IPS-20b (cell line): Measurements from ENCODE around the gene FAM20B.

Source experiments
- H3K27ac ChIP-seq: one replicate; pipeline ENCODE4 v1.5.1; 2013; ENCODE audit warnings: low read length
- H3K27me3 ChIP-seq: 2 replicates; pipeline ENCODE4 v1.6.1; 2013; ENCODE audit warnings: mild to moderate bottlenecking, low read length, inconsistent platforms; ENCODE audit not compliant: insufficient read depth
- H3K36me3 ChIP-seq: 2 replicates; pipeline ENCODE4 v1.6.1; 2013; ENCODE audit warnings: low read depth, mild to moderate bottlenecking, inconsistent platforms, low read length, moderate library complexity; ENCODE audit not compliant: insufficient read depth
- H3K4me1 ChIP-seq: 2 replicates; pipeline ENCODE4 v1.6.1; 2013; ENCODE audit warnings: mild to moderate bottlenecking, control low read depth, inconsistent platforms, low read length, moderate library complexity; ENCODE audit not compliant: insufficient read depth
- H3K4me3 ChIP-seq: 2 replicates; pipeline ENCODE4 v1.5.1; 2013; ENCODE audit warnings: mild to moderate bottlenecking, low read length, inconsistent platforms
- H3K9ac ChIP-seq: 2 replicates; pipeline ENCODE4 v1.6.1; 2013; ENCODE audit warnings: low read depth, mild to moderate bottlenecking, inconsistent platforms, low read length, moderate library complexity
- H3K9me3 ChIP-seq: 2 replicates; pipeline ENCODE4 v1.6.1; 2013; ENCODE audit warnings: mild to moderate bottlenecking, low read depth, low read length, inconsistent platforms; ENCODE audit not compliant: insufficient read depth

FAM20B gene

DNA sequence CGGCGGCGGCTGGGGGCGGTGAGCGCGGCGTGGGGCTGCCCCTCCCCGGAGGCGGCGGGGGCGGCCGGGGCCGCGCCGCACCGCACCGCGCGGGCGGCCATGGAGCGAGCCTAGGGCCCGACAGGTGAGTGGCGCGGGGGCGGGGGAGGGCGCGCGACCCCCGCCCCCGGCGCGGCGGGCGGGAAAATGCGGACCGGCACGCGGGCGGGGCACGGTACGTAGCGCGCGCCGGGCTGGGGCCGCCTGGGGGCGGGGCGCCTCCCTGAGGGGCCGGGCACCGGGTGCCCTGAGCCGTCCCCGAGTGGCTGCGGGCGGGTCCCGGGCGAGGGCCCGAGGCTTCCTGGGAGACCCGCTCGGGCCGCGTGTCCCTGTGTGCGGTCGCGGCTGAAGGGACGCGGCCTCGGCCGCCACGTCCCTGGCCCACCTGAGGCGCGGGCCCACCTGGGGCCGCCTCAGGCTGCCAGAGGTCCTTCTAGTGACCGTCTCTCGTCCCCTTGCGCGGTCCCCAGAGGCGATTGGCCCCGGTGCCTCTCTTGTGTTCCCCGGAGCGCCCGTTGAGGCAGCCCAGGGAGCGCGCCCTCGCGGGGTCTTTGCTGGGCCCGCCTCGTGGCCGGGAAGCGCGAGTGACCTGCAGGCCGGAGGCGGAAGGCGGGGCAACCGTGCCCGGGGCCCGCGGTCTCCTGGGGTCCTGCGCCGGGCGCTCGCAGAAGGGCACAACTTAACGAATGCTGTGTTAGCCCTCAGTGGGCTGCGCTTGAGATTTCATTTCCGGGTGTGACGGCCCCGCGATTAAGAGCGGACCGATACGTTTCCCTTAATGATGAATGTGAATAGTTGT lies 500 bp downstream of the FAM20B start:
- Histone ChIP-seq H3K27ac (peak overlapping the region; percentile 22), H3K36me3 (no peaks in the 10 kb centered on the region), H3K4me3 (peak overlapping the region; percentile 91), H3K9me3 (no peaks in the 10 kb centered on the region), H3K9ac (peak overlapping the region; percentile 85), H3K27me3 (peaks cover 8% of the 10 kb centered on the region; the same call in 1 of the 2 replicates), H3K4me1 (peaks cover 27% of the 10 kb centered on the region)

- Histone ChIP-seq H3K27ac (peak overlapping the region; percentile 22), H3K4me1 (peaks cover 30% of the 10 kb centered on the region)
Observed at GRCh38 chr1:179026813-179027669, 1.3 kb downstream of the FAM20B start.

DNA sequence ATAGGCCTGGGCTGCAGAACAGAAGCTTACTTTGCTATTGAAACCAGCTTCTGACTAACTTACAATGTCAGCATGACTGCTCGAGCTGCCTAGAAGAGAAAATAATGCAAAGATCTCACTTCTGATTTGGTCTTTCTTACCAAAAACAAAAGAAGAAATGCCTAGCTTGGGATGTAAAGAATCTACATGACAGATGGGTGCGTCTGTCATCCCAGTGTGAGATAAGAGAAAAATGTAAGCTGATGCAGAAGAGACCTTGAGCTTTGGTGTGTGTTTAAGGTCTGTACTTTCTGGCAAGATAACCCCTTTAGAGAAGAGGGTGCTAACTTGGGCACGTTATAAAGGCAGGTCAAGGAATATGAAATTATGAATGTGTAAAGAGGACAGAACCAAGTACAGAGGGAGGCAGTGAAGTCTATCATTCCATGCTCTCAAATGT lies 3.6 kb downstream of the FAM20B start:
- H3K9ac ChIP-seq: no peak overlapping the region
- H3K27ac ChIP-seq: no peak overlapping the region
- H3K27me3 ChIP-seq: peaks cover 8% of the 10 kb centered on the region; the same call in 1 of the 2 replicates
- no peaks in the 10 kb centered on the region for H3K36me3 ChIP-seq
- peaks cover 36% of the 10 kb centered on the region for H3K4me1 ChIP-seq
- peak overlapping the region; percentile 30; the same call in 1 of the 2 replicates for H3K4me3 ChIP-seq
- H3K9me3 ChIP-seq: no peaks in the 10 kb centered on the region

More at GRCh38 chr1:179026813-179027669, 1.3 kb downstream of the FAM20B start:
- Histone ChIP-seq H3K36me3 (no peaks in the 10 kb centered on the region), H3K9me3 (no peaks in the 10 kb centered on the region), H3K4me3 (peak overlapping the region; percentile 91), H3K9ac (peak overlapping the region; percentile 85), H3K27me3 (peaks cover 8% of the 10 kb centered on the region; the same call in 1 of the 2 replicates)

DNA sequence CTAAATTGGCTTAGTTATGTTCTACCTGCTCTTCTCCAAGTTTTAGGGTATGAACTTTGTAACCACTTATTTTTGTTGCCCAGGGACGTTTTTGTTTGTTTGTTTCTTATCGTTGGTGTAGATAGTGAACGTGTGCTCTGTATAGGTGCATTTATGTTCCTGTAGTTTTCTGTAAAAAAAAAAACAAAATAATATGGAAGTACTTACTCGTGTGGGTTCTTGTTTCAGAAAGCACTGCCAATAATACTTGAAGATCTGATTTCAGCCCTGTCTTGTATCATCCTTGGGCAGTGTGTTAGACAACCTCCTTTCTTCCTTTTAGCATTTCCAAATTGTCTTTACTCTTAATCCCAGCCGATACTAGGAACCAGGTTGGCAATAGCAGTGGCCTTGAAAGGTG lies 4.4 kb downstream of the FAM20B start:
- no peak overlapping the region for H3K27ac ChIP-seq

GRCh38 chr1:179030683-179031082 lies 5.0 kb downstream of the FAM20B start:
- Histone ChIP-seq H3K27ac (no peak overlapping the region), H3K4me1 (peaks cover 44% of the 10 kb centered on the region), H3K4me3 (no peak overlapping the region), H3K9ac (no peak overlapping the region), H3K36me3 (no peaks in the 10 kb centered on the region), H3K27me3 (peaks cover 8% of the 10 kb centered on the region; the same call in 1 of the 2 replicates), H3K9me3 (no peaks in the 10 kb centered on the region)

More for the DNA sequence above, 4.4 kb downstream of the FAM20B start:
- Histone ChIP-seq H3K4me1 (peaks cover 43% of the 10 kb centered on the region), H3K27me3 (peaks cover 8% of the 10 kb centered on the region; the same call in 1 of the 2 replicates), H3K9ac (no peak overlapping the region), H3K9me3 (no peaks in the 10 kb centered on the region), H3K4me3 (no peak overlapping the region), H3K36me3 (no peaks in the 10 kb centered on the region)

DNA sequence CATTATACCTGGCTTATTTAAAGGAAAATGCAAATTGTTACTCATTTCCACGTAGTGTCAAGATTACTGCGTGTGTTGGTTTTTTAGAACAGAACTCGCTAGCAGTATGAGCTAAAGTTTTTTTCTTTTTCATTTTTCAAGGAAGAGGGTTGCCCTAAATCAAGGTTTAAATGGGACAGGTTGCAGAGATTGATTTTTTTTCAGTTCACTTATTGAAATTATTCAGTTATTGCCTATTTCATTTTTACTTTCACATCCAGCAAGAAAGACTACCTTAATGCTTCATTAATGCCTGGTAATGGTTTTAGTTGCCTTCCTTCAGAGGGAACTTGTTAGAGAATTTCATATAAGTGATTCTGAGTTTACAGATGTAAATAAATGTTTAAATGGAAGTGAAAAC lies 5.6 kb downstream of the FAM20B start:
- Histone ChIP-seq H3K4me3 (no peak overlapping the region), H3K27ac (no peak overlapping the region), H3K36me3 (no peaks in the 10 kb centered on the region), H3K27me3 (peaks cover 8% of the 10 kb centered on the region; the same call in 1 of the 2 replicates), H3K9ac (no peak overlapping the region), H3K4me1 (peaks cover 44% of the 10 kb centered on the region), H3K9me3 (no peaks in the 10 kb centered on the region)

- Histone ChIP-seq H3K9ac (no peak overlapping the region), H3K27ac (no peak overlapping the region), H3K9me3 (no peaks in the 10 kb centered on the region), H3K4me3 (no peak overlapping the region), H3K36me3 (no peaks in the 10 kb centered on the region), H3K27me3 (peaks cover 6% of the 10 kb centered on the region; the same call in 1 of the 2 replicates), H3K4me1 (peaks cover 43% of the 10 kb centered on the region)
Observed at GRCh38 chr1:179031855-179032513, 6.3 kb downstream of the FAM20B start.

GRCh38 chr1:179034720-179035119 lies 9.0 kb downstream of the FAM20B start:
- Histone ChIP-seq H3K27me3 (no peaks in the 10 kb centered on the region), H3K27ac (no peak overlapping the region), H3K4me1 (peaks cover 22% of the 10 kb centered on the region), H3K9me3 (no peaks in the 10 kb centered on the region), H3K36me3 (no peaks in the 10 kb centered on the region), H3K9ac (no peak overlapping the region), H3K4me3 (no peak overlapping the region; the same call in 1 of the 2 replicates)

GRCh38 chr1:179036844-179037465 lies 11.3 kb downstream of the FAM20B start:
- Histone ChIP-seq H3K4me1 (peaks cover 14% of the 10 kb centered on the region; the same call in 1 of the 2 replicates), H3K9me3 (no peaks in the 10 kb centered on the region), H3K4me3 (no peak overlapping the region), H3K9ac (no peak overlapping the region), H3K27me3 (no peaks in the 10 kb centered on the region), H3K27ac (no peak overlapping the region), H3K36me3 (no peaks in the 10 kb centered on the region)

- Histone ChIP-seq H3K36me3 (0 out of 2 replicates have a peak, but pooled peaks cover 2% of the 10 kb centered on the region), H3K27ac (no peak overlapping the region), H3K4me3 (no peak overlapping the region), H3K27me3 (no peaks in the 10 kb centered on the region), H3K4me1 (peaks cover 14% of the 10 kb centered on the region; the same call in 1 of the 2 replicates), H3K9me3 (no peaks in the 10 kb centered on the region), H3K9ac (no peak overlapping the region)
Observed at GRCh38 chr1:179038528-179039281, 13.0 kb downstream of the FAM20B start.
